Common myeloid progenitor, CD34-positive (primary cell): Measurements from ENCODE around the gene MESP1.

Source experiments
- CTCF ChIA-PET: fragments of 350-600 bp; sonication (Branson Sonifier 250); formaldehyde crosslinking; loops from one replicate; lab custom pipeline; 2021; ENCODE audit warnings: antibody characterized with exemption; lab: Charles Lee
- POLR2A ChIA-PET: fragments of 350-600 bp; sonication (Branson Sonifier 250); formaldehyde crosslinking; loops from one replicate; lab custom pipeline; 2021; ENCODE audit warnings: antibody characterized with exemption; lab: Charles Lee
- DNase-seq, 3 donors: peaks; one replicate each; pipeline versions ENCODE4 v3.0.0 to v3.0.0-alpha.2; 2013
- H3K27ac ChIP-seq, 2 experiments: 1 replicate in 1 of 2; 2 replicates in 1 of 2; pipeline ENCODE4 v1.7.0; 2013; ENCODE audit warnings: inconsistent platforms in 2 of 2, low read length in 2 of 2, mild to moderate bottlenecking in 2 of 2, low read depth in 1 of 2, moderate library complexity in 1 of 2; ENCODE audit not compliant: severe bottlenecking in 2 of 2, insufficient read depth in 1 of 2, poor library complexity in 1 of 2
- H3K27me3 ChIP-seq, 5 experiments: replicated peaks in 2 of 5; 1 replicate in 3 of 5; 2 replicates in 2 of 5; pipeline versions ENCODE4 v1.6.1 to v1.7.0; 2013; ENCODE audit warnings: low read length in 4 of 5, mild to moderate bottlenecking in 2 of 5, moderate library complexity in 2 of 5, inconsistent platforms in 1 of 5; ENCODE audit not compliant: insufficient read depth in 5 of 5, control insufficient read depth in 4 of 5
- H3K36me3 ChIP-seq, 4 experiments: 1 replicate in 2 of 4; 2 replicates in 2 of 4; pipeline versions ENCODE4 v1.6.1 to v1.7.0; 2013; ENCODE audit warnings: low read length in 3 of 4, control low read depth in 1 of 4, mild to moderate bottlenecking in 1 of 4; ENCODE audit not compliant: control insufficient read depth in 4 of 4, insufficient read depth in 4 of 4
- H3K4me1 ChIP-seq, 4 experiments: 1 replicate in 3 of 4; 2 replicates in 1 of 4; pipeline versions ENCODE4 v1.6.1 to v1.7.1; 2013; ENCODE audit warnings: low read length in 3 of 4, mild to moderate bottlenecking in 3 of 4, control low read depth in 1 of 4, inconsistent platforms in 1 of 4, moderate library complexity in 1 of 4; ENCODE audit not compliant: control insufficient read depth in 4 of 4, insufficient read depth in 4 of 4; ENCODE audit errors: control extremely low read depth in 1 of 4
- H3K4me3 ChIP-seq, 7 experiments: 1 replicate in 4 of 7; 2 replicates in 3 of 7; pipeline versions ENCODE4 v1.5.1 to v1.7.0; 2013; ENCODE audit warnings: mild to moderate bottlenecking in 7 of 7, low read length in 6 of 7, moderate library complexity in 6 of 7, inconsistent platforms in 2 of 7, low read depth in 2 of 7, control low read depth in 1 of 7; ENCODE audit not compliant: insufficient read depth in 4 of 7, control insufficient read depth in 1 of 7; ENCODE audit errors: extremely low read depth in 1 of 7
- H3K9me3 ChIP-seq, 5 experiments: 1 replicate in 4 of 5; 2 replicates in 1 of 5; pipeline versions ENCODE4 v1.6.1 to v1.7.1; 2013; ENCODE audit warnings: low read length in 4 of 5, mild to moderate bottlenecking in 2 of 5, inconsistent platforms in 1 of 5, low read depth in 1 of 5, moderate library complexity in 1 of 5; ENCODE audit not compliant: control insufficient read depth in 4 of 5, insufficient read depth in 2 of 5; ENCODE audit errors: control extremely low read depth in 1 of 5
- WGBS: methylation state at CpG from one replicate; pipeline ENCODE4 v1.1.5; 2013; ENCODE audit not compliant: insufficient coverage; 5-methylcytosine and 5-hydroxymethylcytosine counted together

The MESP1 gene

GRCh38 chr15:89776274-89777072, 25.4 kb upstream of the MESP1 start, which contains the start of gene MESP2:
TSS of gene MESP2 (plus strand) at chr15:89776332. CDS start at chr15:89776358, 26 bp downstream.
- DNase-seq, result peak; percentile 31 to 64 (median 60)
- 11% methylated on average over 59 of the region's 82 CpGs for WGBS
- Histone ChIP-seq H3K9me3 (no peaks in the 10 kb centered on the region), H3K27me3 (peaks cover 0 to 16% (median 2%) of the 10 kb centered on the region in 5 experiments), H3K27ac (no peak within 1 kb of the TSS), H3K4me1 (peaks cover 0 to 30% (median 21%) of the 10 kb centered on the region in 4 experiments), H3K36me3 (no peaks in the 10 kb centered on the region), H3K4me3 (peak within 1 kb of the TSS; percentile 15 to 75 (median 49))
- POLR2A ChIA-PET, result interaction anchor here (1.1 kb wide), 1 partner anchor 8 kb away, joined by 3 read pairs; no protein-coding TSS in a partner anchor
- CTCF ChIA-PET, result interaction anchor here (1.8 to 8.1 kb wide), 4 partner anchors 16 to 114 kb away, joined by 4 to 51 read pairs (median 22); no protein-coding TSS in a partner anchor

- CTCF ChIA-PET, result interaction anchor here (1.8 to 8.1 kb wide), 3 partner anchors 16 to 114 kb away, joined by 4 to 51 read pairs (median 36); no protein-coding TSS in a partner anchor
- peak overlapping the region in 4 of 7 experiments; percentile 27 to 75 (median 53) for H3K4me3 ChIP-seq
- H3K36me3 ChIP-seq, result no peaks in the 10 kb centered on the region
- peaks cover 0 to 16% (median 2%) of the 10 kb centered on the region in 5 experiments for H3K27me3 ChIP-seq
- POLR2A ChIA-PET, result interaction anchor here (1.1 kb wide), 1 partner anchor 8 kb away, joined by 3 read pairs; no protein-coding TSS in a partner anchor
- H3K4me1 ChIP-seq, result peaks cover 0 to 23% (median 19%) of the 10 kb centered on the region in 4 experiments
- no peaks in the 10 kb centered on the region for H3K9me3 ChIP-seq
- H3K27ac ChIP-seq, result no peak overlapping the region
- DNase-seq, result no peak
- WGBS, result 75% methylated on average over 14 of the region's 14 CpGs
These were observed 24.8 kb upstream of the MESP1 start for GRCh38 chr15:89775815-89776214.

GRCh38 chr15:89774492-89774891, 23.4 kb upstream of the MESP1 start:
- CTCF ChIA-PET, result interaction anchor here (0.7 to 8.1 kb wide), 4 partner anchors 14 to 102 kb away, joined by 3 to 51 read pairs (median 20); no protein-coding TSS in a partner anchor
- no peak overlapping the region for H3K4me3 ChIP-seq
- POLR2A ChIA-PET, result no interaction called here
- no peak for DNase-seq
- H3K27ac ChIP-seq, result no peak overlapping the region
- no peaks in the 10 kb centered on the region for H3K36me3 ChIP-seq
- peaks cover 0 to 21% (median 17%) of the 10 kb centered on the region in 4 experiments for H3K4me1 ChIP-seq
- peaks cover 0 to 16% (median 2%) of the 10 kb centered on the region in 5 experiments for H3K27me3 ChIP-seq
- 91% methylated on average over 4 of the region's 5 CpGs for WGBS
- no peaks in the 10 kb centered on the region for H3K9me3 ChIP-seq

- H3K36me3 ChIP-seq, result no peaks in the 10 kb centered on the region
- H3K27ac ChIP-seq, result no peak overlapping the region
- peaks cover 0 to 16% (median 2%) of the 10 kb centered on the region in 5 experiments for H3K27me3 ChIP-seq
- peak in 2 of 3 donors; percentile 58 to 69 for DNase-seq
- H3K9me3 ChIP-seq, result no peaks in the 10 kb centered on the region
- ChIA-PET CTCF (interaction anchor here (0.6 to 8.1 kb wide), 6 partner anchors 13 to 297 kb away, joined by 3 to 51 read pairs (median 4); no protein-coding TSS in a partner anchor), POLR2A (interaction anchor here (0.7 kb wide), 1 partner anchor 12 kb away, joined by 5 read pairs; no protein-coding TSS in a partner anchor)
- 100% methylated on average over 1 of the region's 3 CpGs for WGBS
- H3K4me3 ChIP-seq, result no peak overlapping the region
- H3K4me1 ChIP-seq, result peaks cover 0 to 21% (median 17%) of the 10 kb centered on the region in 4 experiments
These were observed 22.0 kb upstream of the MESP1 start for GRCh38 chr15:89772932-89773583.

- DNase-seq, result no peak
- H3K4me3 ChIP-seq, result no peak overlapping the region
- no peaks in the 10 kb centered on the region for H3K36me3 ChIP-seq
- H3K9me3 ChIP-seq, result no peaks in the 10 kb centered on the region
- 94% methylated on average over 3 of the region's 3 CpGs for WGBS
- CTCF ChIA-PET, result interaction anchor here (0.8 to 8.1 kb wide), 6 partner anchors 10 to 118 kb away, joined by 3 to 51 read pairs (median 5); no protein-coding TSS in a partner anchor
- no peak overlapping the region for H3K27ac ChIP-seq
- no peaks in the 10 kb centered on the region for H3K27me3 ChIP-seq
- no peaks in the 10 kb centered on the region for H3K4me1 ChIP-seq
- POLR2A ChIA-PET, result no interaction called here
These were observed 19.0 kb upstream of the MESP1 start for GRCh38 chr15:89770041-89770440.

- no peaks in the 10 kb centered on the region for H3K36me3 ChIP-seq
- ChIA-PET POLR2A (no interaction called here), CTCF (interaction anchor here (1.6 to 2.5 kb wide), 3 partner anchors 9 to 119 kb away, joined by 3 to 11 read pairs (median 7); no protein-coding TSS in a partner anchor)
- no peaks in the 10 kb centered on the region for H3K9me3 ChIP-seq
- H3K4me3 ChIP-seq, result no peak overlapping the region
- no peak for DNase-seq
- no peaks in the 10 kb centered on the region for H3K27me3 ChIP-seq
- no CpG with 5 or more reads among the region's 3 CpGs for WGBS
- no peak overlapping the region for H3K27ac ChIP-seq
- no peaks in the 10 kb centered on the region for H3K4me1 ChIP-seq
These were observed 18.3 kb upstream of the MESP1 start for GRCh38 chr15:89769366-89769765.
